SK-MEL-5 (cell line): ENCODE measurements around the gene HMGCLL1. TPM values are rescaled to one million over a fixed set of nuclear protein-coding genes. Genes with fewer than 3 reads are reported as not detected.

Source experiments
- DNase-seq: peaks from one replicate; pipeline ENCODE4 v3.0.0-alpha.2; 2016; ENCODE audit warnings: low read depth, low spot score
- in situ Hi-C: cut with HindIII; loops from 2 replicates; pipeline ENCODE4 v1.10.0; 2016; ENCODE audit warnings: low sequenced_read_pairs, high pct_unique_total_duplicates, low pct_unique_long_range_greater_than_20kb
- total RNA-seq: library from RNA; depleted of rRNA; stranded (reverse); fragments of >200 nt; shearing (Covaris generic); gene quantifications from 2 replicates; pipeline ENCODE4 v1.2.3, GENCODE V29; 2014

The HMGCLL1 gene
- total RNA-seq, 1 experiment from 2014 or later: not detected

DNA sequence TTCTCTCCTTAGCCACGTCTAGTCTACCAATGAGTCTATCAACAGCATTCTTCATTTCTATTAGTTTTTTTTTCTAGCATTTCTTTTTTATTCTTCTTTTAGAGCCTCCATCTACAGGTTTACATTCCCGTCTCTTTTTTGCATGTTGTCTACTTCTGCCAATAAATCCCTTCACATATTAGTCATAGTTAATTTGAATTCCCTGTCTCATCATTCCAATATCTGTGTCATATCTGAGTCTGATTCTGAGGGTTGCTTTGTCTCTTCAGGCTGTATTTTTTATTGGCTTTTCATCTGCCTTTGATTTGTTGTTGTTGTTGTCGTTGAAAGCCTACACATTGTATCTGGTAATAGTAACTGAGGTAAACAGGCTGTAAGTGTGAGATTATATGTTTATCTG lies 104.6 kb downstream of the HMGCLL1 start:
- DNase-seq: no peak
- in situ Hi-C loops: no loop called here

DNA sequence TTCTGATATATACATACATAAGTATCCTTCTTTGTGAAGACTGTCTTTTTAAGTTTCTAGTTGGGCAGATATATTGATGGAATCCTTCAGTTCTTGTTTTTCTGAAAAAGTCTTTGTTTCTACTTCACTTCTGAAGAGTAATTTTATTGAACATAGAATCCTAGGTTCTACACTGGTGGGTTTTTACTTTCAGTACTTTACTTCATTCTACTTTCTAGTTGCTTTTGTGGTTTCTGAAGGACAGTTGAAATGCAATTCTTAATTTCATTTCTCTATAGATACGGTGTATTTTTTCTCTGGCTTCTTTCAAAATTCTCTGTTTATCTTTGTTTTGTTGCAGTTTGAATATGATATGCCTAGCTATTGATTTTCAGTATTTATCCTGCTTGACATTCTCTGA lies 105.3 kb downstream of the HMGCLL1 start:
- in situ Hi-C loops: no loop called here
- no peak for DNase-seq

DNA sequence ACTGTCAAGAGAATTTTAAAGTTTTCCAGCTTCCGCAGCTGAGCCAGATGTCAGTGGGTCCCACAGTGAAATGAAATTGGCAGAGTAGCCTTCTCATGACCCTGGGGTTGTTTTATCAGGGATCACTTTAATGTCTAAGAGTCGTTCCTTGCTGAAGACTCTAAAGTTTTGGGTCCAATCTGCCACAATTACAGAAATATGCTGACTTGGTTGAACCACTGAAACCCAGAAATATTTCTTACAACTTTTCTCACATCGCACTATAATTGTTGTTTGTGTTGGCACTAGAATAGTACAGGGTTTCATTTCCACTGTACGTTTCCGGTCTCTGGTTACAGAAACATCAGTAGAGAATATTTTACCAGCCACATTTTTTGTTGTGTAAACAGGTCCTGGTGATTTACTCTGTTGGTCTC lies 109.0 kb downstream of the HMGCLL1 start:
- no peak for DNase-seq
- in situ Hi-C loops: no loop called here

DNA sequence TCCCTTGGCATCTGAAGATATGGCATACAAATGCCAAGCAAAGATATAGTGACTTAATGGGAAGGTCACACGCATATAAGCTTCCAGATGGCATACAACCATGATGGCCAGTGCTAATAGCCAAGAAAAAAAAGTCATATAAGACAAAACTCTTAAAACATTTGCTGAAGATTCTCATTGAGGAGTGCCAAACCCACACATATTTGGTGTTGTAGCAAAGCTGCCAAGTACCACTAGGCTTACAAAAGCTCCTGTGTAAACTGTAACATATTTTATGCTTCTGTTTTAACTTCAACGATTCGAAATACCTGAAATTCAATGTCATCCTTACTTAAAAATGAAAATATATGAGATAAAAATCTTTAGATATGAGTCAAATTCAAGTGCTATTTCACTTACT lies 123.0 kb downstream of the HMGCLL1 start:
- in situ Hi-C loops: no loop called here
- DNase-seq: no peak

DNA sequence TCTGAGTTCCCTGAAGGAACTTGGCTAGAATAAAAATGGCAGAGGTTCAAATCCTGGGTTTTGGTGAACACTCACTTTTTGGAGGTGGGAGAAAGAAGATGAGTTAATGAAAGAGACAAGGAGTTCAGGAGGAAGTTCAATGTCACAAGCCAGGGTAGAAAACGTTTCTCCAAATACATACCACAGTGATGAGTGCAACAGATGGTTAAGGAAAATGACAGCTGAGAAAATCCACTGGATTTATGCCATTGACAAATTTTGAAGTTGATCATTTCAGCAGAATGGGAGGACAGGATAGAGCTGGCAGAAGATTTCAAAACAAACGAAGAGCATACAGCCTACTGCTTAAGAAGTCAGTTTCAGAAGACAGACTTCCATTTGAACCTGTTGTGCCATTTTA lies 129.0 kb downstream of the HMGCLL1 start:
- DNase-seq: no peak
- in situ Hi-C loops: no loop called here

DNA sequence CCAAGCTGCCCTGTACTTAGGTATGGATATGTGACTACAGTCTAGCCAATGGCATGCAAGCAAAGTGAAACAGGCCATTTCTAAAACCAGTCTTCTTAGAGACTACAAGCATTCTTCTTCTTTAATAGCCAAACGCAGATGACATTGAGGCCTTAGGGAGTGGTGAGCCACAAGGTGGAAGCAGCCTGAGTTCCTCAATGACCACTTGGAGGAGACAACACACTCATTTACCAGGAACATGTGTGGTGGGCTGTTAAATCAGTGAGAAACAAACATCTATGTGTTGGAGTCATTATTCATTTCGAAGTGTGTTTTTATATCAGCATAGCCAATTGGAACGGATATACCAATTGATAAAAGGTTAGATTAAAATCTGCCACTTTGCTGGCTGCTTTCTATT lies 129.8 kb downstream of the HMGCLL1 start:
- DNase-seq: peak; percentile 35
- in situ Hi-C loops: no loop called here

DNA sequence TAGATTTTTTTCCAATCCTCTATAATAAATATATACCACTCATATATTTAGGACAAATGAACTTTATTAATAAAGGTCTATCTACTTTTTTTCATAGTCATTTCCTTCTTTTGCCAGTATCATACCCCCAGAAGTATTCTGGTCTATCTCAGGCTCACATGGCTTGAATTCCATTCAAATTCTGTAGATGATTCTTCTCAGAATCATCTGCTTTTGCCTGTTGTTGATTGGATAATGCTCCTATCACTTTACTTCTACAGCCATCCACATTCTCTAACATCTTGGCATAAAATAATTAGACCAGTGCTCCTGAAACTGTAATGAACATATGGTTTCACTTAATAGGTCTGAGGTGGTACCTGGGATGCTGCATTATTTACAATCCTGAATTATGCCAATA lies 130.5 kb downstream of the HMGCLL1 start:
- in situ Hi-C loops: no loop called here
- no peak for DNase-seq

DNA sequence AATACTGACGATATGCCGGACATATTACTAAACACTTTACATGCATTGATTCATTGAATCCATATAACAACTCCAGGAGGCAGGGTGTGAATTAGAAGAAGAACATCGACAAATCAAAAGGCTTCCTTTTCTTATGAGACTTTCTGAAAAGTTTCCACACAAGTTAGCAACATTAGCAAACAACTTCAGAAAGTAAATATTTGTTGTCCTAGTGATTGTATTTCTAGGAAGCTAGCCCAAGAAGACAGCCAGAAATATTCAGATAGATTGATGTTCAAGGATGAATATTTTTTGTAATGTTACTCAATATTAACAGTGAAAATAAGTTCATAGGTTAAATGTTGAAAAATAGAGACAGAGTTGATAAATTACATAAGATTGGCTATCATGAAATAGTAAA lies 131.1 kb downstream of the HMGCLL1 start:
- no peak for DNase-seq
- in situ Hi-C loops: no loop called here

DNA sequence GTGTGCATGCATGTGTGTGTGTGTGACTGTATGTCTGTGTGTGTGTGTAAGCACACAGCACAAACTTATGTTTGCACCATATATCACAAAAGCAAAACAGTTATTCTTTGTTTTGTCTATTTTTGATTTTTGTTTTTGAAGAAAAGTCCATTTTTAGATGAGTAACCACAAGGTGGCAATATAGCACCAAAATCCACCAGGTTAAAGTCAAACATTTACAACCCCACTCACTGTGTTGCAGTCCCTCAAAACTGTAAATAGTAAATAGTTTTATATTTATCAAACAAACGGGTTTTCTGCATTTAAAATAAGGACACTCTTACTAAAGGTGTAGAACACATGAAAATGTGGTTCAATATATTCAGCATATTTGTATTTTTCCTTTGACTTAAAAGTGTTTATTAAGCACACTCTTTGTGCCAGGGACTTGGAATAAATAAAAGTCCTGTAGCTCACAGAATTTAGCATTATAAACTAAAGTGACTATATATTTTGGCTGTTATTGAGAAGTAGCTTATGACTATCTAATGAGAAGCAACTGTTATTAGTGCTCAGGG lies 133.3 kb downstream of the HMGCLL1 start:
- in situ Hi-C loops: no loop called here
- DNase-seq: peak; percentile 51

DNA sequence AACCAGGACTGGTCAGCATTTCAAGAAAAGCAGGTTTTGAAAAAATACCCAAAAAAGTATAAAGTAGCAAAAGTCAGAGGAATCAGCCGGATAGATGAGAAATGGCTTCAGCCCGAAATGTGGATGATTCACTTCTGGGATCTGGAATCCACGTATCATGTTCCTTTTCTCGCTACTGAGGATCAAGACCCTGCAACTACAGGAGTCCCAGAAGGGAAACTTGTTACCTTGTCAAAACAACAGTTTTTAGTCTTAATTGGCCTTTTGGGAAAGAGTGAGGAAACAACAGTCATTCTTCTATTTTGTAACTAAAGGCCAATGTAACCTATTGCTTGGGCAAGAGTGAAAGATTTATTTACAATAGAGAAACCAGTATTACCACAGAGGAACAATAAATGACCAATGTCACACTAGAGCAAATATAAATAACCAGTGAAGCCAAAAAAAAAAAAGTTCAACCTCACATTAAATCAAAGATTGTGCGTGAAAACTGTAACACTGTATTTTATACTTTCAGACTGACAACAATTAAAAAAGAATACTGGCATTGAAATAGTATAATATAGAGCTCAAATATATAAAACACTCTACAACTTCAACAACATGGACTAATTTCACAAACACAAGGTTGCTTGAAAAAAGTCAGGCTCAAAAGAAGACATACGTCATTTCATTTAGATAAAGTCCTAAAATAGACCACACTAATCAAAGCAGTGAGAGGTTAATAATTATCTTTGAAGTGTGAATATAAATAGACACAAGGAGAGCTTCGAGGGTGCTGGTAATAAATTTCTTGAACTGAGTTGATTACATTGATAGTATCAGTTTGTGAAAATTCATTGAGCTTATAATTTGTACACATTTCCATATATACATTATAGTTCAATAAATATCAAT lies 135.5 kb downstream of the HMGCLL1 start:
- DNase-seq: no peak
- in situ Hi-C loops: no loop called here

DNA sequence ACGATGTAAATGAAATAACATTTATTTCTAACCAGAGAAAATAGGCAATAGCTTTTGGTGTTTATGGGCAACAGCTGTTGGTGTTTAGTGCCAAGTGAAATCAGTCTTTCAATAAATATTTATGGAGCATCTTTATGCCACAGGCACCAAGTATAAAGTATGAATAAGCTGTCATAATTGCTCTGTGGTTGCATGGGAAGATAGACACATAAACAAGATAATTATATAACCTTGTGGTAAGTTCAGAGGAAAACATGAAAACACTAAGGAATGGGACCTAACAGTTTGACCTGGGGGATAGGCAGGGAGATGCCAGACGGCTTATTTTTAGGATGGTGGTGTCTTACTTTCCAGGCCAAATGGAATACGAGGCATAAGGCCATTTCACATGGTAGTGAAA lies 140.8 kb downstream of the HMGCLL1 start:
- DNase-seq: no peak
- in situ Hi-C loops: no loop called here

DNA sequence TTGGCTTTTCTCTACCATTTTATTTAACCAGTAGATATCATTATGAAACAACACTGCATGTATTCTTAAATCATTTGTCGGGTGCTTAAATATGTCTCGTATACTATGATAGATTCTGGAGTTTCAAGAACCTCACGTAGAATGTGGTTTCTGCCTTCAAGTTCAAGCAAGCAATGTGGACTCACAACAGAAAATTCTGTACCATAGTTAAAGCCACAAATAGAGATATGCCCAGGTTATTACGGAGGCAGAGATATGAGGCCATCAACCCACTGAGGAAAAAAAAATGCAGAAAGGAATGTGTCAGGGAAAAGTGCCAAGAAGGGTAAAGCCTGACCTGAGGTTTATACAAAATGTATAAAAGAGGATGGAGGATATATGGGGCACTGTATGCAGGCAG lies 141.9 kb downstream of the HMGCLL1 start:
- in situ Hi-C loops: no loop called here
- no peak for DNase-seq

DNA sequence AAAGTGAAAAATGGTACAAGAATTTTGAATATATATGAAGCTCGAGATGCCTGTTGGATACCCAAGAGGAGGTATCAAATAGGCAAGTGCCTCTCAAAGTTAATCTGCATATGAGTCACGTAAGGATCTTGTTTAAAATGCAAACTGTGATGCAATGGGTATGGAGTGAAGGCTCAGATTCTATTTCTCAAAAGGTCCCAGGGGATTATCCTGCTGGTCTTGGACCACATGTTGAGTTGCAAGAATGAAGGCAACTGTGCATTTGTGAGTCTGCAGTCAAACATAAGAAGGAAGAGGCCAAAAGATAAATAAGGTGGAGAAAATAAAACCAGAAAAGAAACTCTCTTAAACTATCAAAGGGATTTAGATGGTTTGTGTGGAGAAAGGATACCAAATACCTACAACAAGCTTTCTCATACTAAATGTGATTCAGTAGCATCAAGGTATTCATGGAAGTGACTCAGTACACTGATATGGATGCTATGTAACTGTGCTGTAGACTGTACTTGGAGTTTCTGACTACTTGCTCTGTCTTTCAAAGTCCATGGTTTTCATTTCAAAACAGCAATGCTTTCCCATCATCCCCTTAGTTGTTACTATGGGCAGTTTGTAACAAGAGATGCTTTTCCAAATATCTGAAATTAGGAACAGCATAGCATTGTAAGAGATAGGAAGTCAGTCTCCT lies 145.4 kb downstream of the HMGCLL1 start:
- in situ Hi-C loops: no loop called here
- no peak for DNase-seq

DNA sequence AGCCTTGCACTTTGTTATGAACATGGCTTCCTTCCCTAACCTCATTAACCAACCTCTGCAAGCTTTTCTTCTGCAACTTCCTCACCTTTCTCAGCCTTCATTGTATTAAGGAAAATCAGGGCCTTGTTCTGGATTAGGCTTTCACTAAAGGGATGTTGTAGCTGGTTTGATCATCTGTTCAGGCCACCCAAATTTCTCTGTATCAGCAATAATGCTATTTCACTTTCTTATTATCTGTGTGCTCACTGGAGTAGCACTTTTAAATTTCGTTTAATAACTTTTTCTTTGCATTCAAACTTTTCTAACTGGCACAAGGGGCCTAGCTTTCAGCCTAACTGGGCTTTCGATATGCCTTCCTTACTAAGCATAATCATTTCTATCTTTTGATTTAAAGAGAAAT lies 155.1 kb downstream of the HMGCLL1 start:
- DNase-seq: no peak
- in situ Hi-C loops: no loop called here

DNA sequence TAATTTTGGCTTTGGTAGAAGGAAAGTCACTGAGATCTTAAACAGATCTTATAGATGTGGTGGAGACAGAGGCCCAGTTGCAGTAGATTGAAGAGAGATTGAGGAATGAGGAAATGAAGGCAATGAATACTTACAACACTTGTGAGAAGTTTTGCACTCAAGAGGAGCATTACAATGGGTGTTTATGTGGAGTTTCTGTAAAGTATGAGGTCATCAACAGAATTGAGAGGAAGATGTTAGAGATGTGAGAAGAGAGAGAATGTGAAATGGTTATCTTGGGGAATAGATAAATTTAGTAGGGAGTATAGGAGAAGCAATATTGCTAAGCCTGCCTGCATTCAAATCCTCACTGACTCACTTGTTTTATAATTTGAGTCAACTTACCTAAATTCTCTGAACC lies 168.3 kb downstream of the HMGCLL1 start:
- in situ Hi-C loops: no loop called here
- DNase-seq: no peak

DNA sequence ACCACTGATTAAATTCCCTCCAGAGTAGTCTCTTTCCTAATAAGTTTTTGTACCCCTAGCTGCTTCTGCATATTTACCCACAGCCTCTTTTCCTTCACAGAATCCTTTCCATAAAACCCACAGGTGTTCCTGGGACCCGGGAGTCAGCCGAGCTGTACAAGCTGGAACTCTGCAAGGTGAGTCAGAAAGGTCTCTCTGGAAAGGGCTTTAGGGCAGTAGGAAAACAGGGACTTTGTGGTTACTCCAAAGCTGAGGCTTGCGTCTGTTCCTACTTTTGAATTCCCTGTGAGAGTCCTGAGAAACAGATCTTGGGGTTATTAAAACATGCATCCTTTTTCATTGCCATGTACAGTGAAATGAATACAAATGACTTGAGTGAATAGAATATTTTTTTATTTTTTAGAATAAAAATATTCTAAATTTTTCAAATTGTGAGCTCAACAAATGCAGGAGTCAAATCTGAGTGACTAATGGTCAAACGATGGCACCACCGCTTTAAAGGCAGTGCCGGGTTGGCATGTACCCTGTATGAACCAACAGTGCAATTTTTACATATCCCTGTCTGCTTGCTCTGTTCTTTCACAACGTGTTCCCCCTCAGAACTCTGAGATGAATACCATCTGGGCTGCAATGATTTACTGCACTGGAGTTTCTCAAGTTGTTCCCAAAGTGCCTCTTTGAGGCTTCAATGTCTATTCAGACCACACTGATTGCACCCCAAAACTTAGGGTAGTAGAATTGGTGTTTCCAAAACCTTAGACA lies 173.3 kb downstream of the HMGCLL1 start:
- no peak for DNase-seq
- in situ Hi-C loops: no loop called here

DNA sequence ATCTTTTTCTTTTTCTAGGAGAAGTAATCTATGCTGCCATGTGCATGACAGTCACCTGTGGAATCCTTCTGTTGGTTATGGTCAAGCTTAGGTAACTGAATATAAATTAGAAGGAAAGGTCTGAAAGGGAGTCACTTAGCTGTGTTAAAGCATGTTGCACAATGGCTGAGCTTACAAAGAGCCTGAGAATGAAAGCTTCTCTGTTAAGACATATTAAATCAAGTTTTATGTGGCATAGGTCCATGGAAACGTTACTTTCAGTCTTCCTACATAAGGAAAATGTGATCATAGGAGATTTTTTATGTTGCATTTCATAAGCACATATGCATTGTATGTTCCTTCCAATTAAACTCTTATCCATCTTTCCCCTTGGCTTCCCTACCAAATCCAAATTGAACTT lies 179.6 kb downstream of the HMGCLL1 start:
- in situ Hi-C loops: no loop called here

DNA sequence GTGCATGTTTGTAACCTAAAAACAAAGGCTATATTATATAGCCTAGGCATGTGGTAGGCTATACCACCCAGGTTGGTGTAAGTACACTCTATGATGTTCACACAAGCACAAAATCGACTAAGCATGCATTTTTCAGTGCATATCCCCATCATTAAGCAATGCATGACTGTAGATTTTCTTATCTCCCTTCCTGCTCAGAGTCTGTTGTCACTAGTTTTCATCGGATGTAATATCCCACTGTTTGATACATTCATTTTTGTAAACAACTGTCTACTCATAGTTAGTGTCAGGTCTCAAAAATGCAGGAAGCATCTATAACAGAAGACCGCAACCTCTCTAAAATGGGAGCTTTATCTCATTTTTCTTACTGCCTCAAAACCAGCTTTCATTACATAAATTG lies 181.0 kb downstream of the HMGCLL1 start:
- in situ Hi-C loops: no loop called here
- DNase-seq: peak; percentile 6

More for the DNA sequence above, 179.6 kb downstream of the HMGCLL1 start:
- DNase-seq: no peak
